HG03066 (cell line): ENCODE results near the gene AP4B1.
"Not testable (repeated sequence)": the region's sequence is repeated elsewhere in the genome, so short reads cannot be mapped to it uniquely, and the experiment has no call there.

Experiments used
- ATAC-seq: cut with Tn5 transposase; IDR thresholded peaks from one replicate; pipeline ENCODE4 v1.9.1; 2021; ENCODE audit warnings: low read depth; ENCODE audit not compliant: unreplicated experiment

The AP4B1 gene

DNA sequence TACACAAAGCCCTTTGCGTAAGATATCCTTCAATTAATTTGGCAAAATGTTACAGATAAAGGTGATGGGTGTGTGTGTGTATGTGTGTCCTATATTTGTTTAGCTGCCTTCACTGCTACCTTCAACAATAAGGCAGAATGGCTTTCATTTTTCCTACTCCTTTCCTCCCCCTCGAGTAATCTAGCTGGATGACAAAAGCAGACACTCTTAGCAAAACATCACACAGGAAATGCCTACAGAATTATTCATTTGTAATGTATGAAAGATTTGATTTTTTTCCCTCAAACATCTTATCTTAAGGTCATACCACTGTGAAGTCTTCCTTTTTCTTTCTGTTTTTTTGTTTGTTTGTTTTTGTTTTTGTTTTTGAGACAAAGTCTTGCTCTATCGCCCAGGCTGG, 43.7 kb downstream of the AP4B1 start:
- no peak for ATAC-seq

DNA sequence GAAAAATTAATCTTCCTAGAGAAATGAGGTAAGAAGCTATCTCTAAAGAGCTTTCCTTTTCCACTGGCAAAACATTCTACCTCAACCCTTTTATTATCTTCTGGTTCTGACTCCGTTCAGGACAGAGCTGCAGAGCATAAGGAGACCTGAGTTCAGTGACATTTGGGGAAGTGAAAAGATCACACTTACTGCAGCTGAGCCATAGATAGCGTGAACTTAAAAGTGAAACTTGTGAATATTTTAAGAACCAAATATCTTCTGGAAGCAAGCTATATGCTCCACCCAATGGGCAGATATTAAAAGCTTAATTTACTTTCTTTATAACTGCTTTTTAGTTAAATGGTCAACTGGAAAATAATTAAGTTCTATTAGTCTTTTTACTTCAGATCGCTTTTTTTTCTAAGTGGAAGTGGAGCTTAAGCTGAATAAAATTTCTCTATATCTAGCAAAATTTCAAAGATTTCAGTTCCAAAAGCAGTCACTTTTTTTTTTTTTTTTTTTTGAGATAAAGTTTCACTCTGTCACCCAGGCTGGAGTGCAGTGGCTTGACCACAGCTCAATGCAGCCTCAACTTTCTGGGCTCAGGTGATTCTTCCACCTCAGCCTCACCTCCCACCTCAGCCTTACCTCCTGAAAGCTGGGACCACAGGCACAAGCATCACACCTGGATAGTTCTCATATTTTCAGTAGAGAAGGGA, 45.0 kb downstream of the AP4B1 start:
- peak; percentile 89 for ATAC-seq

DNA sequence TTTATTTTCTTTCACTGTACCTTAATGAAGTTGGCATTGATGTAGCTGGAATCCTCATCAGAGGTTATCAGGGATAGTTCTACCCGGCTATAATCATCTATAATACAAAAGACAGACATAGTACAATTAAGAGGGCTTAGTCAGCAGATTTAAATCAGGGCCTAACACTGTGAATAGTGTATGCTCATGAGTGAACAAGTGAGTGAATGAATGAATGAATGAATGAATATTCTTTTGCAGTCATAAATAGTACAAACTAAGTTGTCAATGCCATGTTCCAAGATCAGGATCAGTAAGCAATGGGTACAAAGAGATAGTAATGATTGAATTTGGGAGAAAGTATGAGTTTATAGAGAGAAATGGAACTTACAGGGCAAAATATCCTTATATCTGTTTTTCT, 45.6 kb downstream of the AP4B1 start:
- no peak for ATAC-seq

DNA sequence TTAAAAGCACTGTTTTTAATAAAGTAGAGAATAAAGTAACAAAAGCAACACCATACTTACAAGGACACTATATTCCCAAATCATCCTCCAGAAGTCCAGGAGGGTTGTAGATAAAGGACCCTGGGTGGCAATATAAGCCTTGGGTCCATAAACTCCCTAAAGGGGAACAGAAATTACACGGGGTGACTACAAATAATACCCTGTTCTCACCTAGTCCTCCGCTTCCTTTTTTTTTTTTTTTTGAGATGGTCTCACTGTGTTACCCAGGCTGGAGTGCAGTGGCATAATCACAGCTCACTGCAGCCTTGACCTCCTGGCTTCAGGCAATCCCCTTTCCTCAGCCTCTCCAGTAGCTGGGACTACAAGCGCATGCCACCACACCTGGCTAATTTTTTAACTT, 46.2 kb downstream of the AP4B1 start:
- no peak for ATAC-seq

DNA sequence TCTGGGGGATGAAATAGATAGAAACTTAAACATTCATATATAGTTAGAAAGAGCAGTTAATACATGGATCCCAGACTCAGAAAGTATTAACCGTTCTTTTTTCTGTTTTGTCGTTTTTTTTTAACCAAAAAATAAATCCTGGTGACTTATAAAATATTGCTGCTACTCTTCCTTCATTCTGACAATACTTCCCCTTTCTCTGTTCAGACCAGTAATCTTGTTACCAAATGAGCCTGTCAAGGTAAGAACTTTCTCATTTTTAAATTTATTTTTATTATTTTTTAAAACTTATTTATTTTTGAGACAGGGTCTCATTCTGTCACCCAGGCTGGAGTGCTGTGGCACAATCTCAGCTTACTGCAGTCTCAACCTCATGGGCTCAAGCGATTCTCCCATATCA, 46.8 kb downstream of the AP4B1 start:
- ATAC-seq = no peak

DNA sequence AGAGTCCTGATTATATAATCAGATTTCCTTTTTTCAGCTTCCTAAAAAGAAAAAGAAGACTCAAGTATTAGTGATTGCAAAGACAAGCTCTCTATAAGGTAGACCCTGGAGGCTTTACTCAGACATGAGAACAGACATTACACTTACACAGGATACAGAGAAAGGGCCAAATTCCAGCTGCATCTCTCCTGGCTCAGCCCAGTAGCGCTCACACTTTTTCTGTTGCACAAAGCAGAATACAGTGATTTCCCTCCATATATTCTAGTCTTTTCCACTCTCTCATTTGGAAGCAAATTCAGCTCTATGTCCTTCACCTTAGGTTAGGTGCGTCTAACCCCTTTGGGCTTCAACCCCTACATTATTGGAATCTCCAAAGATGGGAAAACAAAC, 48.2 kb downstream of the AP4B1 start:
- no peak for ATAC-seq

DNA sequence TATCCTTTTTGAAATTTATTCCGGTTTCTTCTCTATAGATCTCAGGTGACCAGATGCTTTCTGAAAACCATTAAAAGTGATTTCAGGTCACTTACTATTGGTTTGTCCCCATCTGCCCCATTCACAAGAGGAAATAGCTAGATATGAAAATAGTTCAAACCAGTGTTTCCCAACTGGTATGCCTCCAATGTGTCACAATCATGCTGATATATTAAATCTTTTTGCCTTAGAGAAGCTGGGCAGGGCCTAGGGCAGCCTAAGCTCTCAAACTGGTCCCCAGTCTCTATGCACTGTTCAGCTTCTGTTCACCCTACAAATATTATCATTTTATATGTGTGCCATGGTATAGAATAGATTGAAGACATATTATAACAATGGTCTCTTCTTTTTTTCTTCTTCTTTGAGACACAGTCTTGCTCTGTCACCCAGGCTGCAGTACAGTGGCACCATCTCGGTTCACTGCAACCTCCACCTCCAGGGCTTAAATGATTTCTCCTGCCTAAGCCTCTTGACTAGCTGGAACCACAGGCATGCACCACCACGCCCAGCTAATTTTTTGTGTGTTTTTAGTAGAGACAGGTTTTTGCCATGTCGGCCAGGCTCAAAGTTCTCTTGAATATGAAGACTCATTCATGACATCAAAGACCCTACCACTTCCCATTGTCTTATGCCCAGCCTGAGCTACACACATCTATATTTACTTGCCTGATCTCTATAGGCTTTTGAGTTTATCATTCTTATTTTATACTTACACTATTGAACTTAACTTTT, 48.8 kb downstream of the AP4B1 start:
- no peak for ATAC-seq

DNA sequence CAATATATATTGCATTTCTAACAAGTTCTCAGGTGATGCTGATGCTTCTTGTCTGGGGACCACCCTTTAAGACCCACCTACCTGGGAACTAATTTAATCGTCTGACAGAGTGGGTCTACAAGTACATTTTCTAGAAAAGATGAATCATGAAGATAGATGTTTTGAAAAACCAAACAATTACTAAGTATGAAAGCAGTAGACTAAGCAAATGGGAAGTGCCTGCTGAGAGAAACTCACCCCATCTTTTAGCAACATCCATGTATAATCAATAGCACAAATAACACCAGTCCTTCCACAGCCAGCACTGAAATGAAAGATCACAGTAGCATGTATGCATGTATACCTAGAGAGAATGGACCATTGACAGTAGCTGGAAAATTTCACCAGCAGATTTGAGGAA, 50.4 kb downstream of the AP4B1 start:
- no peak for ATAC-seq

DNA sequence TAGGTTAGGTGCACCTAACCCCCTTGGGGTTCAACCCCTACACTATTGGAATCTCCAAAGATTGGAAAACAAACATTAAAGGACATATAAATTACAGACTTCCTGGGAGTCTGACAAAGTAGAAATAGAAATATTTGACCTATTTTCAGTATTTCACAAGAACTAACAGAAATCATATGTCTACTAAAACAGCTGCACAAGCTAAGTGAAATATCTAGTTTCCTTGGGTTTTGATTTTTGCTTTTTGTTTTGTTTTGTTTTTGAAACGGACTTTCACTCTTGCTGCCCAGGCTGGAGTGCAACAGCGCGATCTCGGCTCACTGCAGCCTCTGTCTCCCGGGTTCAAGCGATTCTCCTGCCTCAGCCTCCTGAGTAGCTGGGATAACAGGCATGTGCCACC, 51.9 kb downstream of the AP4B1 start:
- not testable (repeated sequence) for ATAC-seq

DNA sequence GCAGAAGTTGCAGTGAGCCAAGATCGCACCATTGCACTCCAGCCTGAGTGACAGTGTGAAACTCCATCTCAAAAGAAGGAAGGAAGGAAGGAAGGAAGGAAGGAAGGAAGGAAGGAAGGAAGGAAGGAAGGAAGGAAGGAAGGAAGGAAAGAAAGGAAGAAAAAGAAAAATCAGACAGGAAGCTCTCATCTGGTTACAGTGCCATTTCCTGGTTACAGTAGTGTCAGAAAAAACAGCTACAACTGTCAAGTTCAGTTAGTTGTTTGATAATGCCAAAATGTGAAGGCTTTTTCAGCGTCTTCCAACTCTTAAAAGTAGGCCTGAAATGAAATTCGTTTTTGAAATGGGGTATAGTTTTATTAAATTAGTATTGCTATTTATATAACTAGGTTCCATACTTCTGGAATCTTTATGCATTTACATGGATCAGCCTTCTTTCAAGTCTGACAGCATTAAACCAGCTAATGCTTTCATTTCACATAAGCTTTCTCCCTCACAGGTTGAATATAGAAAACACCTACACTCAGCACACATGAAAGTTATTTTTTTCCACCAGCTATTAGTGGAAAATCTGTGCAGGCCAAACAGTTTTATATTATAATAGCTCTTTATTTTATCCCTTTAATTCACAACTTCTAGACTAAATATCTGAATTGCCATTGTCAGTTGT, 54.3 kb downstream of the AP4B1 start:
- ATAC-seq = no peak

DNA sequence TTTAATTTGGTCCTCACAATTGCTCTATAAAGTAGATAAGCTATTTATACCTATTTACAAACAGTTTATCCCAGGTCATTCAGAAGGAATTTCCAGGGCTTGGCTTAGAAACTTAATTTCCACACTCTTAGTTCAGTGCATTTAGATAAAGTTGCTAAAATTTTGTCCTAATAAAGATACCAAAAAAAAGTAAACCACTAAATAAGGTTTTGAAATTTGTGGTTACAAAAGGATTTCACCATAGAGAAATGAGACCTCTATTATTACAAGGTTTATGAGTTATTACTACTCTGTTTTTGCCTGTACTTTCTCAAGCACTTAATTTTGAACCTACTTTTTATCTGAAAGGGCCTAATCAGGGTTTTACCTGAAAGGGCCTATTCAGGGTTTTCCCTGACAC, 55.5 kb downstream of the AP4B1 start:
- ATAC-seq = no peak

DNA sequence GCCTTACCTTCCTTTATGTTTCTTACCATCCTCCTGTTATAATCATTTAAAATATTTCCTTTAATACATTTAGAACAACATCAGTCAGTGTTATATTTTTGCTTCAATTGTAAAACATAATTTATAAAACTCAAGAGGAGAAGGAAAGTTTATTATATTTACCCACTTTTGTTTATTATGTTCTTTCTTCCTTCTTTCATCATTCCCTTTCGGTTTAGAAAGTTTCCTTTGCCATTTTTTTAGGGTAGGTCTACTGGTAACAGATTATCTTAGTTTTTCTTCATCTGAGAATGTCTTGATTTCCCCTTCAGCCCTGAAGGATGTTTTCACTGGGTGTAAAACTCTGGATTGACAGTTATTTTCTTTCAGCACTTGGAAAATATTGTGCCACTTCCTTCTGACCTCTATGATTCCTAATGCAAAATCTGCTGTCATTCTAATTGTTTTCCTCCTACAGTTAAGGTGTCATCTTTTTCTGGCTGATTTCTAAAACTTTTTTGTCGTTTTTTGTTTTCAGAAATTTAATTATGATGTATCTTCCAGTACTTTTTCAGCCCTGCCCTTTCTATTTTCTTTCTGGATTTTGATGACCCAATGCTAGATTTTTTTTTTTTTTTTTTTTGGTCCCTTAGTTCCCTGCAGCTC, 58.1 kb downstream of the AP4B1 start:
- ATAC-seq = no peak
